Large intestine (tissue), 3 donors: ENCODE data around the gene RNF8. TPM values are rescaled to one million over a fixed set of nuclear protein-coding genes. Genes with fewer than 3 reads are reported as not detected.
A peak's percentile ranks its signal among the peaks of the same experiment; 100 is the strongest.

ENCODE experiments used
- DNase-seq, 2 donors: peaks; one replicate each; pipeline versions ENCODE4 v3.0.0 to v3.0.0-alpha.2; 2013
- H3K27ac ChIP-seq: one replicate; pipeline ENCODE4 v1.5.1; 2013; ENCODE audit warnings: low read length
- H3K27me3 ChIP-seq: 2 replicates; pipeline ENCODE4 v1.6.1; 2013; ENCODE audit warnings: low read length; ENCODE audit not compliant: control insufficient read depth, insufficient read depth
- H3K36me3 ChIP-seq: 2 replicates; pipeline ENCODE4 v1.6.1; 2013; ENCODE audit warnings: low read length; ENCODE audit not compliant: control insufficient read depth, insufficient read depth
- H3K4me1 ChIP-seq: one replicate; pipeline ENCODE4 v1.6.1; 2013; ENCODE audit warnings: low read length; ENCODE audit not compliant: control insufficient read depth, insufficient read depth
- H3K4me3 ChIP-seq: one replicate; pipeline ENCODE4 v1.5.1; 2013; ENCODE audit warnings: low read length
- H3K9me3 ChIP-seq: one replicate; pipeline ENCODE4 v1.6.1; 2013; ENCODE audit warnings: mild to moderate bottlenecking, low read depth, low read length, moderate library complexity; ENCODE audit not compliant: control insufficient read depth
- WGBS: methylation state at CpG from one replicate; pipeline ENCODE4 v1.1.5; 2013; ENCODE audit warnings: low lambda C conversion rate; ENCODE audit not compliant: insufficient coverage; 5-methylcytosine and 5-hydroxymethylcytosine counted together
- polyA plus RNA-seq: library from polyadenylated mRNA; unstranded; fragments of 120-200 nt; gene quantifications from one replicate; pipeline ENCODE4 v1.2.1, GENCODE V29; 2013

Gene RNF8
- polyA plus RNA-seq, 1 donor = 15.5 TPM

- Histone ChIP-seq H3K9me3 (no peaks in the 10 kb centered on the region), H3K36me3 (peaks cover 32% of the 10 kb centered on the region), H3K27me3 (no peaks in the 10 kb centered on the region), H3K4me1 (no peaks in the 10 kb centered on the region), H3K27ac (no peak overlapping the region), H3K4me3 (no peak overlapping the region)
- no peak for DNase-seq
- WGBS = no CpG with 5 or more reads among the region's 2 CpGs
These were observed 41.9 kb upstream of the RNF8 start for GRCh38 chr6:37311741-37312473.

GRCh38 chr6:37313723-37314486 lies 39.9 kb upstream of the RNF8 start:
- no peak overlapping the region for H3K27ac ChIP-seq
- H3K36me3 ChIP-seq = peaks cover 47% of the 10 kb centered on the region
- H3K9me3 ChIP-seq = no peaks in the 10 kb centered on the region
- no peaks in the 10 kb centered on the region for H3K27me3 ChIP-seq
- DNase-seq = no peak
- no peaks in the 10 kb centered on the region for H3K4me1 ChIP-seq
- H3K4me3 ChIP-seq = no peak overlapping the region
- 100% methylated on average over 1 of the region's 13 CpGs for WGBS

GRCh38 chr6:37314487-37315156 lies 39.2 kb upstream of the RNF8 start:
- Histone ChIP-seq H3K4me3 (no peak overlapping the region), H3K36me3 (peaks cover 49% of the 10 kb centered on the region), H3K27ac (no peak overlapping the region), H3K27me3 (no peaks in the 10 kb centered on the region), H3K4me1 (no peaks in the 10 kb centered on the region), H3K9me3 (no peaks in the 10 kb centered on the region)
- DNase-seq = peak; percentile 71 to 81
- WGBS = 0% methylated on average over 2 of the region's 6 CpGs

DNA sequence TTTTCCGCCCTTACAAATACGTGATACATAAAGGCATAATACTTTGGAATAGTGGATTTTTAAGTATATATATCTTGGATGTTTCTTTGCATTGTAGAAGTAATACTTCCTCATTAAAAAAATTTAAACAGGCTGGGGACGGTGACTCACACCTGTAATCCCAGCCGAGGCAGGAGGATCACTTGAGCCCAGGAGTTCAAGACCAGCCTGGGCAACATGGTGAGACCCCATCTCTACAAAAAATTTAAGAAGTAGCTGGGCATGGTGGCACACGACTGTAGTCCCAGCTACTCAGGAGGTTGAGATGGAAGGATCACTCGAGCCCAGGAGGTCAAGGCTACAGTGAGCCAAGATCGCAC lies 38.6 kb upstream of the RNF8 start:
- 100% methylated on average over 1 of the region's 7 CpGs for WGBS
- H3K4me1 ChIP-seq = no peaks in the 10 kb centered on the region
- no peaks in the 10 kb centered on the region for H3K27me3 ChIP-seq
- H3K36me3 ChIP-seq = peaks cover 54% of the 10 kb centered on the region
- DNase-seq = no peak
- H3K4me3 ChIP-seq = no peak overlapping the region
- no peak overlapping the region for H3K27ac ChIP-seq
- no peaks in the 10 kb centered on the region for H3K9me3 ChIP-seq

GRCh38 chr6:37316071-37316470 lies 37.7 kb upstream of the RNF8 start:
- H3K36me3 ChIP-seq = peaks cover 58% of the 10 kb centered on the region

DNA sequence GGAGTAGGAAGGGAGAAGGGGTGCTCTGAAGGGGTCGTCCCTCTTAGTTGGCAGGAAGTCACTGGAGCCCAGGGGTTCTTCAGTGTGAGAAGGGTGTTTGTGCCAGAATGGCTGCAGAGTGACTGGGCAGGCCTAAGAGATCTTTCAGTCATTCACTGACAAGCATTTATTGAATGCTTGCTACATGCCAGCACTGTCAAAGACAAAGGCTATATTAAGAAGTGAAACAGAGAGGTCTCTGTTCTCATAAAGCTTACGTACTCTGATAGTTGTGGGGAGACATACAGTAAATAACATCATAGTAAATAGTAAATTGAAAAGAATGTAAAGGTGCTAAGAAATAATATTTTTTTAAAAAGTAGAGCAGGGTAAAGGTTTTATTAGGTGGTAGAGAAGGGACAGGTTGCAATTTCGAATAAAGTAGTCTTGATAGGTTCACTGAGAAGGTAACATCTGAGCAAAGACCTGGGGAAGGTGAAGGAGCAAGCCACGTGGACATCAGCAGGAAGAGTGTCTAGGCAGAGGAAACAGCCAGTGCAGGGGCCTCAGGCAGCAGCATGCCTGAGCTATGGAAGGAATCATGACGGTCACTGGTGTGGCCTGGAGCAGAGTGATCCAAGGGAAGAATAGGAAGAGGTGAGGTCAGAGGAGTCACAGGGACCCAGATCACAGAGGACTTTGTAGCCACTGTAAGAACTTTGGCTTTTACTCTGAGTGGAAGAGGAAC lies 36.3 kb upstream of the RNF8 start:
- H3K36me3 ChIP-seq = peaks cover 63% of the 10 kb centered on the region

More at GRCh38 chr6:37316071-37316470, 37.7 kb upstream of the RNF8 start:
- no peak for DNase-seq
- WGBS = 100% methylated on average over 1 of the region's 7 CpGs
- H3K27ac ChIP-seq = no peak overlapping the region
- H3K27me3 ChIP-seq = no peaks in the 10 kb centered on the region
- H3K4me1 ChIP-seq = no peaks in the 10 kb centered on the region
- H3K4me3 ChIP-seq = no peak overlapping the region
- no peaks in the 10 kb centered on the region for H3K9me3 ChIP-seq

GRCh38 chr6:37319156-37319555 lies 34.6 kb upstream of the RNF8 start:
- H3K36me3 ChIP-seq = peaks cover 52% of the 10 kb centered on the region

More for the DNA sequence above, 36.3 kb upstream of the RNF8 start:
- Histone ChIP-seq H3K27ac (no peak overlapping the region), H3K9me3 (no peaks in the 10 kb centered on the region), H3K27me3 (no peaks in the 10 kb centered on the region), H3K4me1 (no peaks in the 10 kb centered on the region), H3K4me3 (no peak overlapping the region)
- no peak for DNase-seq
- 91% methylated on average over 1 of the region's 5 CpGs for WGBS

GRCh38 chr6:37319856-37320480 lies 33.8 kb upstream of the RNF8 start:
- peaks cover 51% of the 10 kb centered on the region for H3K36me3 ChIP-seq
- no peak overlapping the region for H3K27ac ChIP-seq
- H3K4me1 ChIP-seq = peaks cover 9% of the 10 kb centered on the region
- H3K27me3 ChIP-seq = no peaks in the 10 kb centered on the region
- H3K4me3 ChIP-seq = no peak overlapping the region
- WGBS = 100% methylated on average over 1 of the region's 4 CpGs
- no peaks in the 10 kb centered on the region for H3K9me3 ChIP-seq
- no peak for DNase-seq

More at GRCh38 chr6:37319156-37319555, 34.6 kb upstream of the RNF8 start:
- Histone ChIP-seq H3K27me3 (no peaks in the 10 kb centered on the region), H3K9me3 (no peaks in the 10 kb centered on the region), H3K4me1 (peaks cover 2% of the 10 kb centered on the region), H3K4me3 (no peak overlapping the region), H3K27ac (no peak overlapping the region)
- no peak for DNase-seq
- no CpG with 5 or more reads among the region's 3 CpGs for WGBS

DNA sequence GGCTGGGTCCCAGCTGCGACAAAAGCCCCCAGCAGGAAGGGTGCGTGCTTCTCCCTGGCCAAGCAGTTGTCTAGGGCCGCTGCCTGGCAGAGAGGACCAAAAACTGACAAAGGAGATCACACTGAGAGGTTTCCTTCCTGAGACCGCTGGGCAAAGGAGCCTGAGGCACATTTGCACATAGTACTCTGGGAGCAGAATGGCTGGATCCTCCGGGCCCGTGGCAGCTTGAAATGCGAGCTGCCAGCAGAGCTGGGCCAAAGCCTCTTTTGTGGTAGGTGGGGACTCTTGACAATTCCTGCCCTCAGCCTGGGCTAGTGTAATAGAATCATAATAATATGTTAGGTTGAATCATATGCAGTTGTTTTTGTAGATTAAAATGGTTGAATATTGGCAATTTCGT lies 33.1 kb upstream of the RNF8 start:
- 100% methylated on average over 1 of the region's 8 CpGs for WGBS
- Histone ChIP-seq H3K4me3 (no peak overlapping the region), H3K27me3 (no peaks in the 10 kb centered on the region), H3K27ac (no peak overlapping the region), H3K4me1 (peaks cover 12% of the 10 kb centered on the region), H3K9me3 (no peaks in the 10 kb centered on the region), H3K36me3 (peaks cover 46% of the 10 kb centered on the region)
- no peak for DNase-seq

GRCh38 chr6:37321101-37321500 lies 32.7 kb upstream of the RNF8 start:
- H3K4me3 ChIP-seq = no peak overlapping the region
- peaks cover 41% of the 10 kb centered on the region for H3K36me3 ChIP-seq
- H3K27ac ChIP-seq = no peak overlapping the region
- H3K27me3 ChIP-seq = no peaks in the 10 kb centered on the region
- H3K9me3 ChIP-seq = no peaks in the 10 kb centered on the region
- DNase-seq = no peak
- H3K4me1 ChIP-seq = peaks cover 12% of the 10 kb centered on the region
